GM12865 (cell line): ENCODE results near the gene TLR7.
A peak's percentile ranks its signal among the peaks of the same experiment; 100 is the strongest.

Source experiments
- DNase-seq: peaks from one replicate; pipeline ENCODE4 v3.0.0; 2010; ENCODE audit warnings: low read depth
- H3K4me3 ChIP-seq: 2 replicates; pipeline ENCODE4 v1.5.1; 2011; ENCODE audit warnings: mild to moderate bottlenecking, low read depth, low read length, control low read depth
- TF ChIP-seq, protein P1 (sequence below): IDR thresholded peaks from 2 replicates; pipeline ENCODE4 v1.5.1; 2011; ENCODE audit warnings: low read length, control low read depth, low read depth, inconsistent platforms; ENCODE audit not compliant: insufficient read depth; ENCODE audit errors: missing control alignments

TLR7 gene

DNA sequence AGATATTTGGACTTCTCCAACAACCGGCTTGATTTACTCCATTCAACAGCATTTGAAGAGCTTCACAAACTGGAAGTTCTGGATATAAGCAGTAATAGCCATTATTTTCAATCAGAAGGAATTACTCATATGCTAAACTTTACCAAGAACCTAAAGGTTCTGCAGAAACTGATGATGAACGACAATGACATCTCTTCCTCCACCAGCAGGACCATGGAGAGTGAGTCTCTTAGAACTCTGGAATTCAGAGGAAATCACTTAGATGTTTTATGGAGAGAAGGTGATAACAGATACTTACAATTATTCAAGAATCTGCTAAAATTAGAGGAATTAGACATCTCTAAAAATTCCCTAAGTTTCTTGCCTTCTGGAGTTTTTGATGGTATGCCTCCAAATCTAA is 20.3 kb downstream of the TLR7 start:
- no peak overlapping the region for H3K4me3 ChIP-seq
- DNase-seq: no peak
- TF ChIP-seq, protein P1, sequence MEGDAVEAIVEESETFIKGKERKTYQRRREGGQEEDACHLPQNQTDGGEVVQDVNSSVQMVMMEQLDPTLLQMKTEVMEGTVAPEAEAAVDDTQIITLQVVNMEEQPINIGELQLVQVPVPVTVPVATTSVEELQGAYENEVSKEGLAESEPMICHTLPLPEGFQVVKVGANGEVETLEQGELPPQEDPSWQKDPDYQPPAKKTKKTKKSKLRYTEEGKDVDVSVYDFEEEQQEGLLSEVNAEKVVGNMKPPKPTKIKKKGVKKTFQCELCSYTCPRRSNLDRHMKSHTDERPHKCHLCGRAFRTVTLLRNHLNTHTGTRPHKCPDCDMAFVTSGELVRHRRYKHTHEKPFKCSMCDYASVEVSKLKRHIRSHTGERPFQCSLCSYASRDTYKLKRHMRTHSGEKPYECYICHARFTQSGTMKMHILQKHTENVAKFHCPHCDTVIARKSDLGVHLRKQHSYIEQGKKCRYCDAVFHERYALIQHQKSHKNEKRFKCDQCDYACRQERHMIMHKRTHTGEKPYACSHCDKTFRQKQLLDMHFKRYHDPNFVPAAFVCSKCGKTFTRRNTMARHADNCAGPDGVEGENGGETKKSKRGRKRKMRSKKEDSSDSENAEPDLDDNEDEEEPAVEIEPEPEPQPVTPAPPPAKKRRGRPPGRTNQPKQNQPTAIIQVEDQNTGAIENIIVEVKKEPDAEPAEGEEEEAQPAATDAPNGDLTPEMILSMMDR: no peak

DNA sequence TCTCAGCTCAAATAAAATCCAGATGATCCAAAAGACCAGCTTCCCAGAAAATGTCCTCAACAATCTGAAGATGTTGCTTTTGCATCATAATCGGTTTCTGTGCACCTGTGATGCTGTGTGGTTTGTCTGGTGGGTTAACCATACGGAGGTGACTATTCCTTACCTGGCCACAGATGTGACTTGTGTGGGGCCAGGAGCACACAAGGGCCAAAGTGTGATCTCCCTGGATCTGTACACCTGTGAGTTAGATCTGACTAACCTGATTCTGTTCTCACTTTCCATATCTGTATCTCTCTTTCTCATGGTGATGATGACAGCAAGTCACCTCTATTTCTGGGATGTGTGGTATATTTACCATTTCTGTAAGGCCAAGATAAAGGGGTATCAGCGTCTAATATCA is 20.9 kb downstream of the TLR7 start:
- no peak overlapping the region for H3K4me3 ChIP-seq
- peak; percentile 41 for DNase-seq
- TF ChIP-seq, protein P1: no peak

DNA sequence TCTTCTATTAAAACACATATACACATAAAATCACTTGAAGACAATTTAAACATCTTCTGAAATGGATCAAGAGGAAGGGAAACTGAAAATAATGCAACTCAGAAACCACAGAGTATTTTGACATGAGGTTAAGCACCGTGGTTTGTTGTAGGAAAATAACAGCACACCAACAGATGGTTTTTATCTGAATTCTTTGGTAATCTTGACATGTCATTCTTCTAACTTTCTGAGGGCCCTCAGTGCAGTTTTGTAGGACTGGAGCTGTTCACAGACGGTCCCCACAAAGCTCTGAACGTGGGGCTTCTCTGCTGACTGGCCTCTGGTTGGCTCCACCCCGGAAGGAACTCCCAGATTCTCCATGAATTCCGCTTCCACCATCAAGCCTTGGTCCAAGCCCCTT is 23.6 kb downstream of the TLR7 start:
- TF ChIP-seq, protein P1: no peak
- peak overlapping the region; percentile 29; the same call in 1 of the 2 replicates for H3K4me3 ChIP-seq
- DNase-seq: peak; percentile 80

DNA sequence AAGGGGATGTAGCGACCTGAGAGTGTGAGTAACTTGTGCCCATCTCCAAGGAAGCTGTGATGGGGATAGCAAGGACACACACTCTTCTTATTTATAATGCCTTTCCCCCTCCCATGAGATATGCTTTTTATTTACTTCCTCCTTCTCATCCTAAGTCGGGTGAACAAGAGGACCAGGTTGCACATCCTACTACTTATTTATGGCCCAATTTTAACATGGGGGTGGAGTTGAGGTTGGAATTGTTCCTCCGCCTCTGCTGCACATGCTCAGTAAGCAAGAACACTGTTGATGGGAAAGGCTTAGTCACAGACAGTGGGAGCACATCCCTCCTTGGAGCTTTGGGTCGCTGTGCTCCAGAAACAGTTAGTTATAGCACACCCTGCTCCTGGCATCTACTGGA is 24.3 kb downstream of the TLR7 start:
- peak; percentile 31 for DNase-seq
- no peak overlapping the region for H3K4me3 ChIP-seq
- TF ChIP-seq, protein P1: no peak

DNA sequence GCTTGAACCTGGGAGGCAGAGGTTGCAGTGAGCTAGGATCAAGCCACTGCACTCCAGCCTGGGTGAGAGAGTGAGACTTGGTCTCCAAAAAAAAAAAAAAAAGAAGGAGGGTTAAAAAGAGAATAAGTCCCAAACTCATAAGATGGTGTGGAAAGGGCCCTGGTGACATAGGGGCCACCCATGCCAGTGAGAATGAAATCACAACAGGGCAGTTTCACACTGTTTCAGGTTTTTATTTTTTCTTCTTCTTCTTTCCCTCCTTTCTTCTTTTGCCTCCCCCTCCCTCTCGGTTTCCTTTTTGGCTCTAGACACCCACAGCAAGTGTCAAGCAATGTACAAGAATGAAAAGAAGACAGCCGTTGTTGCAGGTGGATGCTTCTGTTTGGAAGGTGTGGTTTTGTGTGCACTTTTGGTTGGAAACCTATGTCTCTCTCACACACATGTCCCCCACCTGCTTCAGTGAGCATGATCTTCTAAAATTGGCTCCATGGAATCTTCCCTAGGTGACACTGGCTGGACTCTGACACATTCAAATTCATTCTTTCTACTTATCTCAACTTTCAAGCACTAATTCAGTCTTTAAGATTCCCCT is 25.1 kb downstream of the TLR7 start:
- DNase-seq: peak; percentile 86
- H3K4me3 ChIP-seq: no peak overlapping the region
- TF ChIP-seq, protein P1: no peak

DNA sequence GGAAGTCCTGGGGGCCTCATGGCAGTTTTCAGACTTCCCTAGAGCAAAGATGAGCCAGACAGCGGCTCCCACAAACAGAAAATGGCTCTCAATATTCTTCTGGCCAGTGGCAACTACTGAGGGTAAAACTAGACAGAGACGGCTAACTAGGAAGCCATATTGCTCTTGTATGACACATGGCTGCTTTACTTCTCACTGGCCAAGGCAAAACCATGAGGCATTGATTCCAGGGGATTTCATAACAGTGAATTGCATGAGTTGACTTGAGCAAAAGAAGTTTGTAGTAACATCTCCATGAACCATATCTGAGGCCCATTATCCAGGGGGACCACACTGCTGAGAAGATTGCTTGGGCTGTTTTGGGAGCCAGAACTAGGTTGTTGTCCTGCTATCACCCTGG is 25.8 kb downstream of the TLR7 start:
- H3K4me3 ChIP-seq: no peak overlapping the region
- DNase-seq: no peak
- TF ChIP-seq, protein P1: no peak
